ENCODE results near the gene KRTAP4-11. TPM values are rescaled to one million over a fixed set of nuclear protein-coding genes. Genes with fewer than 3 reads are reported as not detected.

Gene KRTAP4-11
- total RNA-seq, 1 experiment from 2014 or later, result not detected

DNA sequence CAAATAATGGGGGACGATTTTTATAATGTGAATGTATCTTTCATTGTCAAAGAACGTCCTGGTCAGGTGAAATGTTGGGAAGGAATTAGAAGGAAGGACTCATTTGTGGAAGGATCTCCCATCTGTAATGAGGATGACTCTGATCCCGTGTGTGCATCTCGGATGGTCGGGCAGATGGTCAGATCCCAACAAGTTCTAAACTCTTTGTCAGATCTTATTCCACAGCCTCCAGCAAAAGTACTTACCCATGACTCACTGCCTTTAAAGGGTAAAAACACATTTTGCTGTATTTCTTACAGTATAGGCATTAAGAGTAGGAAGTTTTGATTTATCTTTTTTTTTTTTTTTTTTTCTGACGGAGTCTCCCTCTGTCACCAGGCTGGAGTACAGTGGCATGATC, 19.7 kb downstream of the KRTAP4-11 start (continued):
- TF ChIP-seq, protein P1, sequence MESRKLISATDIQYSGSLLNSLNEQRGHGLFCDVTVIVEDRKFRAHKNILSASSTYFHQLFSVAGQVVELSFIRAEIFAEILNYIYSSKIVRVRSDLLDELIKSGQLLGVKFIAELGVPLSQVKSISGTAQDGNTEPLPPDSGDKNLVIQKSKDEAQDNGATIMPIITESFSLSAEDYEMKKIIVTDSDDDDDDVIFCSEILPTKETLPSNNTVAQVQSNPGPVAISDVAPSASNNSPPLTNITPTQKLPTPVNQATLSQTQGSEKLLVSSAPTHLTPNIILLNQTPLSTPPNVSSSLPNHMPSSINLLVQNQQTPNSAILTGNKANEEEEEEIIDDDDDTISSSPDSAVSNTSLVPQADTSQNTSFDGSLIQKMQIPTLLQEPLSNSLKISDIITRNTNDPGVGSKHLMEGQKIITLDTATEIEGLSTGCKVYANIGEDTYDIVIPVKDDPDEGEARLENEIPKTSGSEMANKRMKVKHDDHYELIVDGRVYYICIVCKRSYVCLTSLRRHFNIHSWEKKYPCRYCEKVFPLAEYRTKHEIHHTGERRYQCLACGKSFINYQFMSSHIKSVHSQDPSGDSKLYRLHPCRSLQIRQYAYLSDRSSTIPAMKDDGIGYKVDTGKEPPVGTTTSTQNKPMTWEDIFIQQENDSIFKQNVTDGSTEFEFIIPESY (IDR thresholded peaks at IDR 0.05; ENCODE audit: extremely low read depth, insufficient replicate concordance, low read length), result no peak
- TF ChIP-seq EGR1 (IDR thresholded peaks at IDR 0.05; ENCODE audit: low read depth) (no peak), CBX3 (IDR thresholded peaks at IDR 0.05; ENCODE audit: low read depth) (no peak), SRF (IDR thresholded peaks at IDR 0.05; ENCODE audit: low read depth) (no peak), FOSL1 (IDR thresholded peaks at IDR 0.05; ENCODE audit: low read depth) (no peak), SIN3A (IDR thresholded peaks at IDR 0.05; ENCODE audit: low read depth) (no peak)

DNA sequence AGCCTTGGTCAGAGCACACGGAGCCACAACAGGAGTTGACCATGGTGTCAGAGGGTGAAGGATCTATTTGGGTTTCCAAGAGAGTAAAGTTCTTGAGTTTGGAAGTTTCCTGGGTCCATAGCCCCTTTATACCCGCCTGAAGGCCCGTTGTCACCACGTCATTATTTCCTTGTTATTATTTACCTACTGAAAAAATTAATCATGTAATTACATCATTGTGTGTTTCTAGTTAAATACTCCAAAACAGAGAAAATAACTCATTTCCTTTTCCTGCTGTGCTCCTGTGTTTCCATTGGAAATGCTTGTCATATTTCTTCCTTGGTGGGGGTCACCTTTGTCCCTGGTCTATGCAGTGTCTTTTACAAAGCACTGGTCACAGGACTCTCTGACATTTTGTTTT, 20.1 kb downstream of the KRTAP4-11 start, which contains the start of gene KRTAP4-8:
Gene KRTAP4-8, minus strand, starts transcription at position 101 of the 400 bp plus-strand sequence. Its CDS starts 58 bp downstream, at position 43.
- H3K9ac ChIP-seq (ENCODE audit: low read length), result no peak within 1 kb of the TSS
- no TSS peak for BruUV-seq (replicated peaks)
- no peak for ATAC-seq
- no peak within 1 kb of the TSS for H3K4me3 ChIP-seq (replicated peaks in 1 of 2; ENCODE audit: low read depth in 1 of 2, low read length in 2 of 2)
- peaks cover 0 to 5% of the 10 kb centered on the region in 2 experiments; a peak in 1 of 4 replicates for H3K9me3 ChIP-seq (ENCODE audit: control insufficient read depth in 1 of 2, insufficient read depth in 1 of 2, low read depth in 1 of 2, low read length in 2 of 2)
- no peak within 1 kb of the TSS for H3K4me2 ChIP-seq (ENCODE audit: low read length)
- no peaks in the 10 kb centered on the region for H3K79me2 ChIP-seq (ENCODE audit: insufficient read depth, low read length)
- intact Hi-C loops (cut with micrococcal nuclease), result no loop called here
- H3K4me1 ChIP-seq (ENCODE audit: control insufficient read depth in 1 of 2, insufficient read depth in 2 of 2, low read length in 2 of 2), result peaks cover 0 to 22% of the 10 kb centered on the region in 2 experiments; a peak in 2 of 4 replicates
- CTCF ChIA-PET, result no interaction called here
- no peak for DNase-seq (ENCODE audit: low read depth, low spot score)
- H3K27ac ChIP-seq (ENCODE audit: low read depth, low read length), result no peak within 1 kb of the TSS
- H3K27me3 ChIP-seq (ENCODE audit: insufficient read depth, low read length), result no peaks in the 10 kb centered on the region
- H4K20me1 ChIP-seq (ENCODE audit: insufficient read depth), result no peaks in the 10 kb centered on the region
- RAD21 ChIA-PET (ENCODE audit: low non-redundant PET in 1 of 2, low total read pairs in 2 of 2, uncharacterized antibody in 2 of 2, unreplicated experiment in 2 of 2), result interaction anchor here in 1 of 2 experiments (0.6 kb wide), 1 partner anchor 10 kb away, joined by 3 read pairs; no protein-coding TSS in a partner anchor
- no peak within 1 kb of the TSS for H2AFZ ChIP-seq (ENCODE audit: low read depth, low read length, poor library complexity, severe bottlenecking)
- peaks cover 0 to 4% of the 10 kb centered on the region in 2 experiments; a peak in 1 of 4 replicates for H3K36me3 ChIP-seq (ENCODE audit: control insufficient read depth in 1 of 2, insufficient read depth in 2 of 2, low read length in 2 of 2)
- no peaks in the 10 kb centered on the region for H3K9me2 ChIP-seq (ENCODE audit: insufficient read depth)
- POLR2A ChIA-PET, result no interaction called here
- TF ChIP-seq SRF (IDR thresholded peaks at IDR 0.05; ENCODE audit: low read depth) (no peak), CBX3 (IDR thresholded peaks at IDR 0.05; ENCODE audit: low read depth) (no peak), ELF1 (IDR thresholded peaks at IDR 0.05; ENCODE audit: borderline replicate concordance, low read depth) (no peak), FOSL1 (IDR thresholded peaks at IDR 0.05; ENCODE audit: low read depth) (no peak), ZNF274 (IDR thresholded peaks at IDR 0.05; ENCODE audit: low read depth, low read length) (no peak), EZH2 (IDR thresholded peaks at IDR 0.05) (no peak), SIN3A (IDR thresholded peaks at IDR 0.05; ENCODE audit: low read depth) (no peak), TCF7L2 (IDR thresholded peaks at IDR 0.05; ENCODE audit: borderline replicate concordance, extremely low read depth, insufficient read depth, insufficient read length) (no peak), JUND (IDR thresholded peaks at IDR 0.05) (no peak), POLR2A (IDR thresholded peaks at IDR 0.05; ENCODE audit: borderline replicate concordance, extremely low read depth, insufficient read depth, insufficient read length) (no peak), EGR1 (IDR thresholded peaks at IDR 0.05; ENCODE audit: low read depth) (no peak), ZFX (IDR thresholded peaks at IDR 0.05) (no peak), POLR2AphosphoS5 (IDR thresholded peaks at IDR 0.05; ENCODE audit: low read depth, low read length) (no peak), SP1 (IDR thresholded peaks at IDR 0.05; ENCODE audit: low read depth) (no peak)
- TF ChIP-seq, protein P2, sequence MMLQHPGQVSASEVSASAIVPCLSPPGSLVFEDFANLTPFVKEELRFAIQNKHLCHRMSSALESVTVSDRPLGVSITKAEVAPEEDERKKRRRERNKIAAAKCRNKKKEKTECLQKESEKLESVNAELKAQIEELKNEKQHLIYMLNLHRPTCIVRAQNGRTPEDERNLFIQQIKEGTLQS (IDR thresholded peaks at IDR 0.05), result no peak
- TF ChIP-seq, protein P3, sequence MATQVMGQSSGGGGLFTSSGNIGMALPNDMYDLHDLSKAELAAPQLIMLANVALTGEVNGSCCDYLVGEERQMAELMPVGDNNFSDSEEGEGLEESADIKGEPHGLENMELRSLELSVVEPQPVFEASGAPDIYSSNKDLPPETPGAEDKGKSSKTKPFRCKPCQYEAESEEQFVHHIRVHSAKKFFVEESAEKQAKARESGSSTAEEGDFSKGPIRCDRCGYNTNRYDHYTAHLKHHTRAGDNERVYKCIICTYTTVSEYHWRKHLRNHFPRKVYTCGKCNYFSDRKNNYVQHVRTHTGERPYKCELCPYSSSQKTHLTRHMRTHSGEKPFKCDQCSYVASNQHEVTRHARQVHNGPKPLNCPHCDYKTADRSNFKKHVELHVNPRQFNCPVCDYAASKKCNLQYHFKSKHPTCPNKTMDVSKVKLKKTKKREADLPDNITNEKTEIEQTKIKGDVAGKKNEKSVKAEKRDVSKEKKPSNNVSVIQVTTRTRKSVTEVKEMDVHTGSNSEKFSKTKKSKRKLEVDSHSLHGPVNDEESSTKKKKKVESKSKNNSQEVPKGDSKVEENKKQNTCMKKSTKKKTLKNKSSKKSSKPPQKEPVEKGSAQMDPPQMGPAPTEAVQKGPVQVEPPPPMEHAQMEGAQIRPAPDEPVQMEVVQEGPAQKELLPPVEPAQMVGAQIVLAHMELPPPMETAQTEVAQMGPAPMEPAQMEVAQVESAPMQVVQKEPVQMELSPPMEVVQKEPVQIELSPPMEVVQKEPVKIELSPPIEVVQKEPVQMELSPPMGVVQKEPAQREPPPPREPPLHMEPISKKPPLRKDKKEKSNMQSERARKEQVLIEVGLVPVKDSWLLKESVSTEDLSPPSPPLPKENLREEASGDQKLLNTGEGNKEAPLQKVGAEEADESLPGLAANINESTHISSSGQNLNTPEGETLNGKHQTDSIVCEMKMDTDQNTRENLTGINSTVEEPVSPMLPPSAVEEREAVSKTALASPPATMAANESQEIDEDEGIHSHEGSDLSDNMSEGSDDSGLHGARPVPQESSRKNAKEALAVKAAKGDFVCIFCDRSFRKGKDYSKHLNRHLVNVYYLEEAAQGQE (IDR thresholded peaks at IDR 0.05; ENCODE audit: low read depth), result no peak
- TF ChIP-seq, protein P4, sequence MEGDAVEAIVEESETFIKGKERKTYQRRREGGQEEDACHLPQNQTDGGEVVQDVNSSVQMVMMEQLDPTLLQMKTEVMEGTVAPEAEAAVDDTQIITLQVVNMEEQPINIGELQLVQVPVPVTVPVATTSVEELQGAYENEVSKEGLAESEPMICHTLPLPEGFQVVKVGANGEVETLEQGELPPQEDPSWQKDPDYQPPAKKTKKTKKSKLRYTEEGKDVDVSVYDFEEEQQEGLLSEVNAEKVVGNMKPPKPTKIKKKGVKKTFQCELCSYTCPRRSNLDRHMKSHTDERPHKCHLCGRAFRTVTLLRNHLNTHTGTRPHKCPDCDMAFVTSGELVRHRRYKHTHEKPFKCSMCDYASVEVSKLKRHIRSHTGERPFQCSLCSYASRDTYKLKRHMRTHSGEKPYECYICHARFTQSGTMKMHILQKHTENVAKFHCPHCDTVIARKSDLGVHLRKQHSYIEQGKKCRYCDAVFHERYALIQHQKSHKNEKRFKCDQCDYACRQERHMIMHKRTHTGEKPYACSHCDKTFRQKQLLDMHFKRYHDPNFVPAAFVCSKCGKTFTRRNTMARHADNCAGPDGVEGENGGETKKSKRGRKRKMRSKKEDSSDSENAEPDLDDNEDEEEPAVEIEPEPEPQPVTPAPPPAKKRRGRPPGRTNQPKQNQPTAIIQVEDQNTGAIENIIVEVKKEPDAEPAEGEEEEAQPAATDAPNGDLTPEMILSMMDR (IDR thresholded peaks at IDR 0.05 in 2 of 3, conservative IDR thresholded peaks at IDR 0.05 in 1 of 3; ENCODE audit: borderline replicate concordance in 1 of 3, insufficient read depth in 1 of 3, low read depth in 2 of 3, low read length in 2 of 3), result no peak
